ENCODE results near the gene ATP2C2. TPM values are rescaled to one million over a fixed set of nuclear protein-coding genes. Genes with fewer than 3 reads are reported as not detected.

The ATP2C2 gene
- total and polyA plus RNA-seq, 2 donors (not counting 1 experiment from before 2014, with no cell fraction given) = not detected

DNA sequence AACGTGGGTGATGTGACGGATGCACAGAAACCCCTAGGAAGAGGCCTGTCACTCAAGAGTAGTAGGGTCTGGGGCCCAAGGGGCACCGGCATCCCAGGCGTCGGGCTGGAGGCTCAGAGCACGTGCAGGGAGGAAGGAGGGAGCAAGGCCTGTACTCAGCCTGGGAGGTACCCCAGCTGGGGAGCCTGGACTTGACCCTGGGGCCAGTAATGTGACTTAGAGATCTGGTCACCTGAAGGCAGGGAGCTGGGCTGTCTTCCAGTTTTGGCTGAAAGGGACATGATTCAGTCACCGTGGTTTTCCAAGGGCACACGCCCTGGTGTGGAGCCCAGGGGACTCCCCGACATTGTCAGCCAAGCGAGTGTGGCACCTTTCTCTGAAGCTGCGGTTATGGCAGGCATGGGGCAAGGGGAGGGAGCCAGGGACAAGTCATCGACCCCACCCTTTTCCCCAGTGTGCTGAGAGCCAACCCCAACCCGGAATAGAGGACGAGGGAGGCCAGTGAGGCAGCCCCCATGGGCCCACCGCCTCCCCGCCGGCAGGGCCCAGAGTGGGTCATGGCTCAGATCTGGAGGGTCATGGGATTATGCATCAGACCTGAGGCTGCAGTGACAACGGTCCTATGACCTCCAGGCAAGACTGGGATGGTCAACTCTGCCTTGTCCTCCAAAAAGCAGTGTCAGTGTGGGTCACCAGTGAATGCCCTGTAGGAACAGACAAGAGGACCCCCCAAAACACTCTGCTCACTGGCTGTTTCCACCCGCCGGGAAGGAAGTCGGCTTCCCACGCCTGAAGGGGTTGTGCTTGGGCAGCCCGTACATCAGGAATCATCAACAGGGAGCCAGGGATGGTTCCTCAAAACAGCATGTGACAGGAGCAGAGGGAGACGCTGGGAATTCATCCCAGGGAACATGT is 94.2 kb downstream of the ATP2C2 start:
- CTCF ChIA-PET = no interaction called here
- no peak overlapping the region for H3K9ac ChIP-seq (ENCODE audit: low read length)
- TF ChIP-seq, protein P1, sequence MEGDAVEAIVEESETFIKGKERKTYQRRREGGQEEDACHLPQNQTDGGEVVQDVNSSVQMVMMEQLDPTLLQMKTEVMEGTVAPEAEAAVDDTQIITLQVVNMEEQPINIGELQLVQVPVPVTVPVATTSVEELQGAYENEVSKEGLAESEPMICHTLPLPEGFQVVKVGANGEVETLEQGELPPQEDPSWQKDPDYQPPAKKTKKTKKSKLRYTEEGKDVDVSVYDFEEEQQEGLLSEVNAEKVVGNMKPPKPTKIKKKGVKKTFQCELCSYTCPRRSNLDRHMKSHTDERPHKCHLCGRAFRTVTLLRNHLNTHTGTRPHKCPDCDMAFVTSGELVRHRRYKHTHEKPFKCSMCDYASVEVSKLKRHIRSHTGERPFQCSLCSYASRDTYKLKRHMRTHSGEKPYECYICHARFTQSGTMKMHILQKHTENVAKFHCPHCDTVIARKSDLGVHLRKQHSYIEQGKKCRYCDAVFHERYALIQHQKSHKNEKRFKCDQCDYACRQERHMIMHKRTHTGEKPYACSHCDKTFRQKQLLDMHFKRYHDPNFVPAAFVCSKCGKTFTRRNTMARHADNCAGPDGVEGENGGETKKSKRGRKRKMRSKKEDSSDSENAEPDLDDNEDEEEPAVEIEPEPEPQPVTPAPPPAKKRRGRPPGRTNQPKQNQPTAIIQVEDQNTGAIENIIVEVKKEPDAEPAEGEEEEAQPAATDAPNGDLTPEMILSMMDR (IDR thresholded peaks at IDR 0.05) = no peak
- no peak for TF ChIP-seq EZH2 (IDR thresholded peaks at IDR 0.05; ENCODE audit: borderline replicate concordance, insufficient read depth, low read depth, low read length, poor library complexity, severe bottlenecking)
- H4K20me1 ChIP-seq (ENCODE audit: control insufficient read depth, insufficient read depth, low read length, poor library complexity, severe bottlenecking) = no peaks in the 10 kb centered on the region
- WGBS (ENCODE audit: insufficient coverage) = 91% methylated on average over 24 of the region's 24 CpGs
- no peak overlapping the region for H3K4me3 Mint-ChIP-seq
- ATAC-seq (ENCODE audit: low read depth) (no peak), DNase-seq (no peak)
- H3K27ac Mint-ChIP-seq = no peak overlapping the region
- H2AFZ ChIP-seq (ENCODE audit: insufficient read depth, low read depth, low read length, poor library complexity, severe bottlenecking) = no peak overlapping the region
- intact Hi-C loops (cut with micrococcal nuclease) = no loop called here
- no peaks in the 10 kb centered on the region for H3K79me2 ChIP-seq (ENCODE audit: control insufficient read depth, insufficient read depth, low read length)
- no peaks in the 10 kb centered on the region for H3K27me3 ChIP-seq (replicated peaks in 1 of 4; ENCODE audit: control extremely low read depth in 1 of 4, control insufficient read depth in 3 of 4, insufficient read depth in 4 of 4, low read length in 3 of 4)
- POLR2A ChIA-PET = no interaction called here
- peaks cover 0 to 8% of the 10 kb centered on the region in 2 experiments for H3K36me3 ChIP-seq (replicated peaks in 1 of 2; ENCODE audit: control extremely low read depth in 1 of 2, control insufficient read depth in 1 of 2, extremely low read depth in 1 of 2, insufficient read depth in 2 of 2, low read length in 1 of 2)
- H3K9me3 Mint-ChIP-seq (ENCODE audit: insufficient read depth) = peaks cover 7% of the 10 kb centered on the region
- no peak overlapping the region for H3K27ac ChIP-seq (ENCODE audit: low read length in 2 of 2)
- no peak overlapping the region for H3K4me2 ChIP-seq (replicated peaks; ENCODE audit: low read depth, low read length, poor library complexity, severe bottlenecking)
- H3K4me1 Mint-ChIP-seq = no peaks in the 10 kb centered on the region
- H3K4me1 ChIP-seq (ENCODE audit: control insufficient read depth in 2 of 2, insufficient read depth in 2 of 2, low read length in 2 of 2) = no peaks in the 10 kb centered on the region
- no peak overlapping the region for H3K4me3 ChIP-seq (ENCODE audit: control extremely low read depth in 1 of 5, extremely low read depth in 1 of 5, insufficient read depth in 1 of 5, low read depth in 2 of 5, low read length in 4 of 5)
- H3K27me3 Mint-ChIP-seq = no peaks in the 10 kb centered on the region
- H3K9me3 ChIP-seq (ENCODE audit: control extremely low read depth in 1 of 3, control insufficient read depth in 2 of 3, insufficient read depth in 1 of 3, low read length in 2 of 3) = peaks cover under 1 to 12% (median 10%) of the 10 kb centered on the region in 3 donors

DNA sequence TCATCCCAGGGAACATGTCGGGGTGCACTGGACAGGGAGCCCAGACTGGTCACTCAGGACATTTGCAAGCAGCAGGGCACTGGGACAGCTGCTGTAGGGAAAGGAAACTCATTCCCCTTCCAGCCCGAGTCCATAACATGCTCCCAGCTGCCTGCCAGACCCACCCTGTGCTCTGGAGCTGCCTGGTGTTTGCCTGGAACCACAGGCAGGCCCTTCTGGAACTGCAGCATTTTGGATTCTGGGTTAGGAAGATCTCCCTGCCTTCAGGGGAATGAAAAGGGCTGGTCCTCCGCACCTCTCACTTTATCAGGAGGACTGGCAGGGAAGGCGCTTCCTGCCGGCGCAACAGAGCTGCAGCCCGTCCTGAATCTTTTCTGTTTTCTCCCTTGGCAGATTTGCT is 94.9 kb downstream of the ATP2C2 start:
- intact Hi-C loops (cut with micrococcal nuclease) = no loop called here
- Histone ChIP-seq H3K27me3 (replicated peaks in 1 of 4; ENCODE audit: control extremely low read depth in 1 of 4, control insufficient read depth in 3 of 4, insufficient read depth in 4 of 4, low read length in 3 of 4) (no peaks in the 10 kb centered on the region), H3K79me2 (ENCODE audit: control insufficient read depth, insufficient read depth, low read length) (no peaks in the 10 kb centered on the region), H3K4me3 (ENCODE audit: control extremely low read depth in 1 of 5, extremely low read depth in 1 of 5, insufficient read depth in 1 of 5, low read depth in 2 of 5, low read length in 4 of 5) (no peak overlapping the region), H3K4me1 (ENCODE audit: control insufficient read depth in 2 of 2, insufficient read depth in 2 of 2, low read length in 2 of 2) (no peaks in the 10 kb centered on the region), H3K9me3 (ENCODE audit: control extremely low read depth in 1 of 3, control insufficient read depth in 2 of 3, insufficient read depth in 1 of 3, low read length in 2 of 3) (peaks cover 2 to 14% (median 12%) of the 10 kb centered on the region in 3 donors), H3K27ac (ENCODE audit: low read length in 2 of 2) (no peak overlapping the region), H2AFZ (ENCODE audit: insufficient read depth, low read depth, low read length, poor library complexity, severe bottlenecking) (no peak overlapping the region), H3K4me2 (replicated peaks; ENCODE audit: low read depth, low read length, poor library complexity, severe bottlenecking) (no peak overlapping the region), H3K9ac (ENCODE audit: low read length) (no peak overlapping the region), H3K36me3 (replicated peaks in 1 of 2; ENCODE audit: control extremely low read depth in 1 of 2, control insufficient read depth in 1 of 2, extremely low read depth in 1 of 2, insufficient read depth in 2 of 2, low read length in 1 of 2) (peaks cover 0 to 13% of the 10 kb centered on the region in 2 experiments), H4K20me1 (ENCODE audit: control insufficient read depth, insufficient read depth, low read length, poor library complexity, severe bottlenecking) (no peaks in the 10 kb centered on the region)
- no peak for ATAC-seq (ENCODE audit: low read depth)
- peaks cover 8% of the 10 kb centered on the region for H3K9me3 Mint-ChIP-seq (ENCODE audit: insufficient read depth)
- H3K27ac Mint-ChIP-seq = no peak overlapping the region
- no peak for TF ChIP-seq EZH2 (IDR thresholded peaks at IDR 0.05; ENCODE audit: borderline replicate concordance, insufficient read depth, low read depth, low read length, poor library complexity, severe bottlenecking)
- TF ChIP-seq, protein P1 (IDR thresholded peaks at IDR 0.05) = no peak
- DNase-seq = no peak
- POLR2A ChIA-PET = no interaction called here
- no peaks in the 10 kb centered on the region for H3K27me3 Mint-ChIP-seq
- WGBS (ENCODE audit: insufficient coverage) = 91% methylated on average over 7 of the region's 7 CpGs
- H3K4me3 Mint-ChIP-seq = no peak overlapping the region
- H3K4me1 Mint-ChIP-seq = no peaks in the 10 kb centered on the region
- CTCF ChIA-PET = no interaction called here

All from B cell (primary cell).